ENCODE data around the gene CWF19L2. TPM values are rescaled to one million over a fixed set of nuclear protein-coding genes. Genes with fewer than 3 reads are reported as not detected.

The CWF19L2 gene
- total RNA-seq, 1 donor from 2014 or later = 7.5 TPM

- no peak overlapping the region for H3K4me3 ChIP-seq (ENCODE audit: low read depth, low read length)
- DNase-seq (ENCODE audit: low read depth) = no peak
- TF ChIP-seq CTCF (conservative IDR thresholded peaks at IDR 0.05; ENCODE audit: low read depth, low read length) = no peak
Measured at GRCh38 chr11:107316426-107316825, 141.2 kb downstream of the CWF19L2 start.

GRCh38 chr11:107307991-107308390, 149.6 kb downstream of the CWF19L2 start:
- H3K4me3 ChIP-seq (ENCODE audit: low read depth, low read length) = no peak overlapping the region
- TF ChIP-seq CTCF (conservative IDR thresholded peaks at IDR 0.05; ENCODE audit: low read depth, low read length) = no peak
- DNase-seq (ENCODE audit: low read depth) = no peak

GRCh38 chr11:107301878-107302277, 155.7 kb downstream of the CWF19L2 start:
- DNase-seq (ENCODE audit: low read depth) = no peak
- H3K4me3 ChIP-seq (ENCODE audit: low read depth, low read length) = no peak overlapping the region
- no peak for TF ChIP-seq CTCF (conservative IDR thresholded peaks at IDR 0.05; ENCODE audit: low read depth, low read length)

GRCh38 chr11:107293677-107294344, 163.8 kb downstream of the CWF19L2 start:
- TF ChIP-seq CTCF (conservative IDR thresholded peaks at IDR 0.05; ENCODE audit: low read depth, low read length) = no peak
- no peak overlapping the region for H3K4me3 ChIP-seq (ENCODE audit: low read depth, low read length)
- DNase-seq (ENCODE audit: low read depth) = no peak

- no peak for TF ChIP-seq CTCF (conservative IDR thresholded peaks at IDR 0.05; ENCODE audit: low read depth, low read length)
- H3K4me3 ChIP-seq (ENCODE audit: low read depth, low read length) = no peak overlapping the region
- DNase-seq (ENCODE audit: low read depth) = no peak
Measured at GRCh38 chr11:107282195-107282594, 175.4 kb downstream of the CWF19L2 start.

Other genes with a start within 250 kb of the CWF19L2 start
- 5.3 and 7.4 TPM in 2 replicates for gene ALKBH8, start 107.9 kb upstream of the CWF19L2 start, total RNA-seq
- gene ELMOD1, start 133.3 kb upstream of the CWF19L2 start, total RNA-seq = 0.07 TPM in 1 of 2 replicates, not detected in the other

All from epithelial cell of proximal tubule (primary cell).